ENCODE results near the gene PDE6A. TPM values are rescaled to one million over a fixed set of nuclear protein-coding genes. Genes with fewer than 3 reads are reported as not detected.

The PDE6A gene
- total and polyA plus RNA-seq, 2 of the 8 experiments (the other 6 are each of a cell fraction or from before 2014, with no cell fraction given) = not detected

DNA sequence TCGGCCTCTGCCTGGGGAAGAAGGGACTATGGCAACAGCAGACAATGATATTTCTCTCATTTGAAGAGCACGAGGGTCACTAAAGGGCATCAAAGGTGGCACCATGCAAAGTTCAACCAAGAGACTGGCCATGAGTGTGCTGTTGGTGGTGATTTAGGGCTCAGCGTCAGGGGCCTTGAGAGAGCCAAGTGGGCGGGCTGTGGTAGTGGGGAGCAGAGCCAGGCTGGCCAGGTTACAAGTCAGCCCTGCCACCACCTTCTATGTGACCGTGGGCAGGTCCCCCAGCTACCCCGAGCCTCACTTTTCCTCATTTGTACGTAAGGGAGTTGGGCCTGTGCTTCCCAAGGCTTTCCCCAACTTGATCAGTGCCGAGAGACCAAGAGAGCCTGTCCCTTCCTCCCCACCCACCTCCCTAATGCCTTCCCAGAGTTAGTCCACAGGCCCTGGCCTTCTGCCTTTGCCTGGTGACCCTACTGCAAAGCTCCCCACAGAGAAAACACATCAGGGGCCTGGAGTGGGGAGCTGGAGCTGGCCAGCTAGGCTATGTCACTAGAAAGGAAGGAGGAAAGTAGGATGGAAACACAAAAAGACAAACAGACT lies 104.3 kb downstream of the PDE6A start:
- Histone ChIP-seq H3K9me3 (ENCODE audit: insufficient read depth in 2 of 2, low read depth in 1 of 2, low read length in 1 of 2) (no peaks in the 10 kb centered on the region), H2BK5ac (ENCODE audit: low read depth, low read length) (no peak overlapping the region), H4K91ac (replicated peaks; ENCODE audit: insufficient read length, low read length) (no peak overlapping the region), H3K4me2 (ENCODE audit: insufficient read depth in 1 of 2, low read depth in 2 of 2, low read length in 2 of 2) (no peak overlapping the region), H3K18ac (ENCODE audit: extremely low read depth, low read length) (no peak overlapping the region), H3K9ac (replicated peaks in 1 of 4; ENCODE audit: extremely low read depth in 1 of 4, low read depth in 3 of 4, low read length in 3 of 4) (no peak overlapping the region), H2BK12ac (ENCODE audit: low read depth, low read length) (no peak overlapping the region), H3K4ac (replicated peaks; ENCODE audit: insufficient read length, low read depth, low read length) (no peak overlapping the region), H3K56ac (replicated peaks; ENCODE audit: insufficient read length, low read depth, low read length) (no peak overlapping the region), H4K5ac (ENCODE audit: insufficient read length, low read depth, low read length) (no peak overlapping the region), H2BK15ac (ENCODE audit: low read length) (no peak overlapping the region), H3K27me3 (replicated peaks in 1 of 4; ENCODE audit: control insufficient read depth in 3 of 4, extremely low read depth in 1 of 4, insufficient read depth in 3 of 4, low read length in 3 of 4) (no peaks in the 10 kb centered on the region), H4K8ac (ENCODE audit: extremely low read depth, insufficient read depth, low read length) (no peak overlapping the region), H3K23ac (ENCODE audit: insufficient read length) (no peak overlapping the region), H3K4me3 (ENCODE audit: extremely low read depth in 1 of 4, insufficient read depth in 2 of 4, low read depth in 3 of 4, low read length in 4 of 4) (no peak overlapping the region), H2BK120ac (replicated peaks; ENCODE audit: low read depth, low read length) (no peak overlapping the region), H3K79me1 (ENCODE audit: low read depth, low read length) (no peaks in the 10 kb centered on the region), H3K23me2 (ENCODE audit: low read depth, low read length) (no peaks in the 10 kb centered on the region), H2AFZ (ENCODE audit: low read length) (no peak overlapping the region), H3K79me2 (ENCODE audit: control insufficient read depth in 1 of 2, insufficient read depth in 2 of 2, low read length in 2 of 2) (no peaks in the 10 kb centered on the region), H2BK20ac (ENCODE audit: low read length) (no peak overlapping the region), H2AK5ac (ENCODE audit: low read depth, low read length) (no peak overlapping the region), H3K4me1 (replicated peaks in 1 of 4; ENCODE audit: control insufficient read depth in 3 of 4, insufficient read depth in 4 of 4, low read length in 3 of 4) (no peaks in the 10 kb centered on the region; a peak in 1 of 7 replicates), H4K20me1 (replicated peaks in 1 of 2; ENCODE audit: control insufficient read depth in 1 of 2, insufficient read depth in 2 of 2, low read length in 2 of 2) (no peaks in the 10 kb centered on the region), H3K36me3 (ENCODE audit: control insufficient read depth in 2 of 4, insufficient read depth in 4 of 4, low read length in 3 of 4) (peaks cover 0 to 2% (median 1%) of the 10 kb centered on the region in 4 experiments; a peak in 3 of 8 replicates), H3K14ac (ENCODE audit: insufficient read length) (no peak overlapping the region), H3K27ac (ENCODE audit: low read depth, low read length) (no peak overlapping the region)
- CTCF ChIA-PET (ENCODE audit: partially characterized antibody) = interaction anchor here (1.1 to 68.7 kb wide), 9 partner anchors 5 to 203 kb away, joined by 3 to 1740 read pairs (median 112); partner anchors contain the start of gene SLC26A2
- POLR2A ChIA-PET (ENCODE audit: partially characterized antibody) = interaction anchor here (1.9 kb wide), 1 partner anchor 12 kb away, joined by 4 read pairs; no protein-coding TSS in a partner anchor
- 85% methylated on average over 8 of the region's 8 CpGs; no CpG with 5 or more reads in 1 of the 2 experiments for WGBS, 2 experiments (ENCODE audit: extremely low coverage in 1 of 2, insufficient coverage in 1 of 2, insufficient read length in 1 of 2, insufficient replicate concordance in 2 of 2, low coverage in 1 of 2, low lambda C conversion rate in 2 of 2, missing lambda C conversion rate in 1 of 2)
- DNase-seq (ENCODE audit: low read depth in 1 of 2, low spot score in 2 of 2) (no peak), FAIRE-seq (no peak)
- no peak for TF ChIP-seq JUND (IDR thresholded peaks at IDR 0.05; ENCODE audit: low read length)
- TF ChIP-seq YY1 (IDR thresholded peaks at IDR 0.05; ENCODE audit: low read depth, low read length) = no peak
- TF ChIP-seq SUZ12 (IDR thresholded peaks at IDR 0.05; ENCODE audit: low read length) = no peak
- TF ChIP-seq NANOG (IDR thresholded peaks at IDR 0.05; ENCODE audit: insufficient read depth, low read depth, low read length, poor library complexity, severe bottlenecking) = no peak
- TF ChIP-seq POLR2AphosphoS5 (IDR thresholded peaks at IDR 0.05; ENCODE audit: low read depth, low read length) = no peak
- no peak for TF ChIP-seq SAP30 (IDR thresholded peaks at IDR 0.05; ENCODE audit: insufficient read depth, insufficient replicate concordance, low read length)
- TF ChIP-seq TAF7 (optimal IDR thresholded peaks at IDR 0.05; ENCODE audit: borderline replicate concordance, low read depth, low read length) = no peak
- TF ChIP-seq, protein P1, sequence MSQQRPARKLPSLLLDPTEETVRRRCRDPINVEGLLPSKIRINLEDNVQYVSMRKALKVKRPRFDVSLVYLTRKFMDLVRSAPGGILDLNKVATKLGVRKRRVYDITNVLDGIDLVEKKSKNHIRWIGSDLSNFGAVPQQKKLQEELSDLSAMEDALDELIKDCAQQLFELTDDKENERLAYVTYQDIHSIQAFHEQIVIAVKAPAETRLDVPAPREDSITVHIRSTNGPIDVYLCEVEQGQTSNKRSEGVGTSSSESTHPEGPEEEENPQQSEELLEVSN (IDR thresholded peaks at IDR 0.05) = no peak
- TF ChIP-seq, protein P2, sequence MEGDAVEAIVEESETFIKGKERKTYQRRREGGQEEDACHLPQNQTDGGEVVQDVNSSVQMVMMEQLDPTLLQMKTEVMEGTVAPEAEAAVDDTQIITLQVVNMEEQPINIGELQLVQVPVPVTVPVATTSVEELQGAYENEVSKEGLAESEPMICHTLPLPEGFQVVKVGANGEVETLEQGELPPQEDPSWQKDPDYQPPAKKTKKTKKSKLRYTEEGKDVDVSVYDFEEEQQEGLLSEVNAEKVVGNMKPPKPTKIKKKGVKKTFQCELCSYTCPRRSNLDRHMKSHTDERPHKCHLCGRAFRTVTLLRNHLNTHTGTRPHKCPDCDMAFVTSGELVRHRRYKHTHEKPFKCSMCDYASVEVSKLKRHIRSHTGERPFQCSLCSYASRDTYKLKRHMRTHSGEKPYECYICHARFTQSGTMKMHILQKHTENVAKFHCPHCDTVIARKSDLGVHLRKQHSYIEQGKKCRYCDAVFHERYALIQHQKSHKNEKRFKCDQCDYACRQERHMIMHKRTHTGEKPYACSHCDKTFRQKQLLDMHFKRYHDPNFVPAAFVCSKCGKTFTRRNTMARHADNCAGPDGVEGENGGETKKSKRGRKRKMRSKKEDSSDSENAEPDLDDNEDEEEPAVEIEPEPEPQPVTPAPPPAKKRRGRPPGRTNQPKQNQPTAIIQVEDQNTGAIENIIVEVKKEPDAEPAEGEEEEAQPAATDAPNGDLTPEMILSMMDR (IDR thresholded peaks at IDR 0.05; ENCODE audit: control extremely low read depth in 1 of 3, insufficient read depth in 1 of 3, low read depth in 1 of 3, low read length in 3 of 3) = no peak
